HUDEP-2 (cell line): ENCODE results near the gene IFT81.
"Not testable (repeated sequence)": the region's sequence is repeated elsewhere in the genome, so short reads cannot be mapped to it uniquely, and the experiment has no call there.

ENCODE experiments used
- DNase-seq, 76 experiments: peaks; one replicate each; lab custom pipeline; 2025; ENCODE audit not compliant: unreplicated experiment in 76 of 76; lab: John Stamatoyannopoulos, UW

The IFT81 gene, protein sequence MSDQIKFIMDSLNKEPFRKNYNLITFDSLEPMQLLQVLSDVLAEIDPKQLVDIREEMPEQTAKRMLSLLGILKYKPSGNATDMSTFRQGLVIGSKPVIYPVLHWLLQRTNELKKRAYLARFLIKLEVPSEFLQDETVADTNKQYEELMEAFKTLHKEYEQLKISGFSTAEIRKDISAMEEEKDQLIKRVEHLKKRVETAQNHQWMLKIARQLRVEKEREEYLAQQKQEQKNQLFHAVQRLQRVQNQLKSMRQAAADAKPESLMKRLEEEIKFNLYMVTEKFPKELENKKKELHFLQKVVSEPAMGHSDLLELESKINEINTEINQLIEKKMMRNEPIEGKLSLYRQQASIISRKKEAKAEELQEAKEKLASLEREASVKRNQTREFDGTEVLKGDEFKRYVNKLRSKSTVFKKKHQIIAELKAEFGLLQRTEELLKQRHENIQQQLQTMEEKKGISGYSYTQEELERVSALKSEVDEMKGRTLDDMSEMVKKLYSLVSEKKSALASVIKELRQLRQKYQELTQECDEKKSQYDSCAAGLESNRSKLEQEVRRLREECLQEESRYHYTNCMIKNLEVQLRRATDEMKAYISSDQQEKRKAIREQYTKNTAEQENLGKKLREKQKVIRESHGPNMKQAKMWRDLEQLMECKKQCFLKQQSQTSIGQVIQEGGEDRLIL

DNA sequence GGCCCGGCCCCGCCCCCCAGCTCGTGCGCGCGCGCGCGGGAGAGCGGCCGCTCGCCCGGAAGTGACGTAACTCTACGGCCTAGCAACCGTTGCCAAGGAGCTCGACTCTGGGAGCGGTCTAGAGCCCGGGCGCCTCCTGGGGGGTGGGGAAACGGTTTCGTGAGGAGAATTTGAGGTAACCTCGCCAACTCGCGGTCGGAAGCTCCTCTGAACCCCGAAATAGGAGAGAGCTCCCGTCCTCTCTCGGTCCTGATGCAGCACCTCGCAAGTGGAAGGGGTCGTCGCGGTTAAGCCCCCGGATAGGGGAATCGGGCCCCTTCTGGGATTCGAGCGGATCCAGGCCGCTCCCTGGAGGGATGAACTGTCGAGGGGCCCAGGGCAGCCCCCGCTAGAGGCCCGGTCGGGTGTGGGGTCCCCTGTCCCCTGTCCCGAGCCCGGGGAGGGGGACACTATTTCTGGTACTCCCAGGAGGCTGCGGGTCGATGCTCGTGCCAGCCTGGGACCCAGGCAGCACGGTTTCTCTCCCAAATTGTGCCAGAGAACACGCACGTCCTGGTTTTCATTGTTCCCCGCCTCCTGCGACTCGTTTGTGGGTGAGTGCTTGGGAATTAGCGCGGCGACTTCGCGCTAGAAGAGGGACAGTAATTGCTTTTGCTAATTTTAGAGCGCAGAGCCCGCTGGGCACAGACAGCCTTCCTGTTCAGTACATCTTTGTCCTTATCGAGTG, at the start of gene IFT81:
IFT81 (plus strand) TSS at position 89 of the 727 bp plus-strand sequence. CDS start 3,024 bp downstream, outside the sequence.
- peak in 73 of 76 experiments; percentile 19 to 95 (median 86) for DNase-seq

DNA sequence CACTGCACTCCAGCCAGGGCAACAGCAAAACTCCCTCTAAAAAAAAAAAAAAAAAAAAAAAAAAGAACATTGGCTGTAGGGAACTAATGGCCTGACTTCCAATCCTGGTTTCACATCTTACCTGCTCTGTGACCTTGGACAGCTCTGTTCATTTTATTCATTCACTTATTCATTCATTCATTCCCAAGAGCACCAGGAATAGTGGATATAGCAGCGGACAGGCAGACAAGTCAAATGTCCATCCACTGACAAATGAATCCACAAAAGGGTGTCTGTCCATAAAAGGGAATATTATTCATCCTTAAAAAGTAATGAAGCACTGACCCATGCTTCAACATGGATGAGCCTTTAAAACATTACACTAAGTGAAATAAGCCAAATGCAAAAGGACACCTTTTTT, 48.3 kb upstream of the IFT81 start:
- no peak for DNase-seq

GRCh38 chr12:110077800-110078199, 46.4 kb upstream of the IFT81 start:
- no peak for DNase-seq

DNA sequence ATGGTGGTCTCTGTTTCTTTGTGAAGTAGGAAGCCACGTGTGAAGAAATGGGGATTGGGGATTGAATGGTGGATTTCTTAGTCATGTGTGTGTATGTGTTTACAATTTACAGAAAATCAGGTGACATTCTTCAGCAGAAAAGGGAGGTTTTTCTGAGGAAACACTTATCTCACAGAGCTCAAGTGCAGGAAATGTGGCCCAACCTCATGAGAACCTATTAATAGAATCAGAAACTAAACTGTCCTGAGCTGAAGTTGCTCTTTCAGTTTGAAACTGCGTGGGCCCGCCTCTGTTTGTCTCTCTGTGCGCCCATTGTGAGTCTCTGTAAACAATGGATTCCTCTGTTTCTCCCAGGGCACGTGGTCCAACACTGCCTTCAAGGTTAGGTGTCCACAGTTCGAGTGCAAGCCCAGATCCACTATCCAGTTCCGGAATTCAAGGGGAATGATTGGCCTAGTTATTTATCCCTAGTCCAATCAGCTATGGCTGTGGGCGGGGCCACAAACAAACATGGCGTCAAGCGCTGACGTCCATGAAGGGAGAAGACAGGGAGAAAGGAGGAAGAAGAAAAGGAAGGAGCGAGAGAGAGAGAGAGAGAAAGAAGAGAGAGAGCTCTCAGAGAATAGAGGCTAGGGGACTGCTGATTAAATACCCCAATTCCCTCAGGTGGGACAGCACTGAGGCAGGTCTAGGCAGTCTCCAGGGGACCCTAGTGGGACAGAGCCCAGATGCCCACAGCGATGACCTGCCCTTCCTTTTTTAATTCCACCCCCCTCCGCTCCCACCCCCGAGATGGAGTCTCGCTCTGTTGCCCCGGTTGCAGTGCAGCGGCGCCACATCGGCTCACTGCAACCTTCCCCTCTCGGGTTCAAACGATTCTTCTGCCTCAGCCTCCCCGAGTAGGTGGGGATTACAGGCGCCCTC, 44.4 kb upstream of the IFT81 start:
- peak in 32 of 76 experiments; percentile 3 to 56 (median 14) for DNase-seq

DNA sequence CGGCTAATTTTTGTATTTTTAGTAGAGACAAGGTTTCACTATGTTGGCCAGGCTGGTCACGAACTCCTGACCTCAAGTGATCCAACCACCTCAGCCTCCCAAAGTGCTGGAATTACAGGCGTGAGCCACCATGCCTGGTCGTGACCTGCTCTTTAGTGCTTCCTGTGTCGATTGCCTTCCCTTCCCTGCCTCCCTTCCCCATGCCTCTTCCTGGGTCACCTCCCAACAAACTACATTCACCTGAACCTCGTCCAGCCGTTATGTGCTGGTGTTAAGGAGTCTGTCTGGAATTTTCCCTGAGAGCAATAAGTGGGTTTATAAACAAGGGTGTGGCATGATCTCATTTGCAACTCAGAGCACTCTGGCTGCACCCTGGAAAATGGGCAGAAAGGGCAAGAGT, 43.7 kb upstream of the IFT81 start:
- no peak for DNase-seq

DNA sequence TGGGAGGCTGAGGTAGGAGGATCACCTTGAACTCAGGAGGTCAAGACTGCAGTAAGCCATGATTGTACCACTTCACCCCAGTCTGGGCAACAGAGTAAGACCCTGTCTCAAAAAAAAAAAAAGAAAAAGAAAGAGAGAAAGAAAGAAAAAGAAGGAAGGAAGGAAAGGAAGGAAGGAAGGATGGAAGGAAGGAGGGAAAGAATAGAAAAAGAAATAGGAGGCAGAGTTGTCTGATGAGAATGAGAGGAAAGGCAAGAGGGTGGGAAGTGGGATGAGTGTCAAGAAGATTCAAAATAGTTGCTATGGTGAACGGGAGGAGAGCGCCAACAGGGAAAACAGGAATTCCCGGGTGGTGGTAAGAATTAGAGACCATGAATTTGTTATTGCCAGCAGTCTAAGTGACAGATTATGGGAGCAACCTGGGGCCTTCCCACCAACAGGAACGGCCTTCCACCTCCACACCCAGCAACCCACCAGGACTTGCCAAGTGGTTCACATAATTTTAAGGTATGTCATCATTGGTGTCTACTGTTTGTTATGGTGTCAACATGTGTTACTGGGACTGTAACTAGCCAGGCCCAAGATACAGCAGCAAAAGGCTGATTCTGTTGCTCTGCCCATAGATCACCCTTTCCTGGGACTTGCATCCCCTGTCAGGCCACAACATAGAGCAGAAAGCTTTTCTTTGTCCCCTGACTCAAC, 39.7 kb upstream of the IFT81 start:
- DNase-seq: no peak

DNA sequence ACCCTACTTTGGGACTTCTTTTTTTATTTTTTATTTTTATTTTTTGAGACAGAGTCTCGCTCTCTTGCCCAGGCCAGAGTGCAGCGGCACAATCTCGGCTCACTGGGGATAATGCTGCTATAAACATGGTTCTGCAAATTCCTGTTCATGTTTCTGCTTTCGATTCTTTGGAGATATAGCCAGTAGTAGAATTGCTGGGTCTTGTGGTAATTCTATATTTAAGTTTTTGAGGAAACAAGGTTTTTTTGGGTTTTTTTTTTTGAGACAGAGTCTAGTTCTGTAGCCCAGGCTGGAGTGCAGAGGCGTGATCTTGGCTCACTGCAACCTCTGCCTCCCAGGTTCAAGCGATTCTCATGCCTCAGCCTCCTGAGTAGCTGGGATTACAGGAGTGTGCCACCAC, 35.9 kb upstream of the IFT81 start:
- not testable (repeated sequence) for DNase-seq

DNA sequence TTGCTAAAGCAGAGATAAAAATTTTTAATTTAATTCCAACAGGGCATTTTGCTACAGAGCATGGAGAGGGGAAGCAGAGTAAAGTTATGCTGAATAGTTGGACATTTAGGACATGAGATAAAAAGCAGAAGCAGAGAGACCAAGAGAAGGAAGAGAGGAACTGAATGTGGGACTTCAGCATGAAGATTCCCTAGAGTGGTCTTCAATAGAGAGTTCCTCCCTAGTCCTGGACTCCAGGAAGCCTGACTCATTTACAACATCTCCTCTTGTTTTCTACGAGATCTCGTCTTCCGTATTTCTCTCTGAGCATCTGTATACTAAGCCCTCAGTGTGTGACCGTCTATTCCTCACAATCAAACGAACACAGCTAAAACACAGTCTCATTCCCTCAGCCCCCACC, 35.2 kb upstream of the IFT81 start:
- DNase-seq: no peak

DNA sequence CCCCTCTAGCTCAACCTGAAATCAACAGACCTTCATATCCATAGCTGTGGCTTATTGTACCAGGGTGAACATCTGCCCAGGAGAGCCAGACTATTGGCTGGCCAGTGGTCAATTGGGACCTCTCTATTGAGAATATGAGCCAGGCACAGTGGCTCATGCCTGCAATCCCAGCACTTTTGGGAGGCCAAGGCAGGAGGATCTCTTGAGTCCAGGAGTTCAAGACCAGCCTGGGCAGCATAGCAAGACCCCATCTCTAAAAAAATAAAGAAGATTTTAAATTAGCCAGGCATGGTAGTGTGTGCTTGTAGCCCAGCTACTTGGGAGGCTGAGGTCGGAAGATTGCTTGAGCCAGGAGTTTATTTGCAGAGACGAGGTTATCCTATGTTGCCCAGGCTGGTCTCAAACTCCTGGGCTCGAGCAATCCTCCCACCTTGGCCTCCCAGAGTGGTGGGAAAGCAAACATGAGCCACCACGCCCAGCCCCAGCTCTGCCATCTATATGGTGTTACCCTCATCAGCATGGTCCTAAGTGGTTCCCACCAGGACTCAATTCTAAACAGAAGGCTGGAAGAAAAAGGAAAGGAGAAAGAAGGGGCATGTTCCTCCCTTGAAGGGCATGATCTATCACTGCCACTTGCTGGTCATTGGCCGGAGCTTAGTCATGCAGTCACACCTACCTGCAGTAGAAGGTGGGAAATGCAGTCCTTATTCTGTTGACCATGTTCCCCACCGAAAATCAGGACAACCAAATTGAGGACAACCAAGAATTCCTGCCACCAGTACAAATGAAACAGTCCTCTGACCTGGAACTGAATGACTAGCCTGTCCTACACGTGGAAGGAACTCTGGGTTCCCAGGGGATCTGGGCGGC, 33.7 kb upstream of the IFT81 start:
- DNase-seq: no peak

DNA sequence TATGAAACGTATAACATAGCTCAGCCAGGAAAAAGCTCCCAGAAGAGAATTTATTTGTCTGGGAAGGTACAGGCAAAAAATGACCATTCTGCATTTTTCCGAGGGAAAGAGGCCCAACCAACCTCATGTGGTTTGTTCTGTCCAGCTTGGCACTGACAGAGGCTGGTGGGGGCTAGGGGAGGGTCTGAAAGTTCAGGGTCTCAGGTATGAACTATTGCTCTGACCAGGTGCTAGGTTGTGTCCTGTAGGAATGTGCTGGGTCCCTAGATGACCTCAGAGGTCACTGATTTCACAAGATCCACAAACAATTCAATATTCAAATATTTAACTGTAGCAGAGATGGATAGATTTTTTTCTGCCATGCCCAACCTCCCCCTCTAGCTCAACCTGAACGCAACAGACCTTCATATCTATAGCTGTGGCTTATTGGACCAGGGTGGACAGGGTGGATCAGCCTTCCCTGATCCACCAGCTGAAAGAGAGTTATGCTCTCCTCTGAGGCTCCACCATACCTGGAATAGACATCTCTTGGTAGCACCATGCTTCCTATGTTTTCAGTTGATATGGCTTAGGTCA, 32.9 kb upstream of the IFT81 start:
- DNase-seq: no peak

GRCh38 chr12:110093631-110094311, 30.4 kb upstream of the IFT81 start:
- DNase-seq: peak in 4 of 76 experiments; percentile 2 to 16 (median 9)

- DNase-seq: peak in 40 of 76 experiments; percentile 1 to 55 (median 21)
These were observed 23.7 kb upstream of the IFT81 start for GRCh38 chr12:110100315-110100970.

DNA sequence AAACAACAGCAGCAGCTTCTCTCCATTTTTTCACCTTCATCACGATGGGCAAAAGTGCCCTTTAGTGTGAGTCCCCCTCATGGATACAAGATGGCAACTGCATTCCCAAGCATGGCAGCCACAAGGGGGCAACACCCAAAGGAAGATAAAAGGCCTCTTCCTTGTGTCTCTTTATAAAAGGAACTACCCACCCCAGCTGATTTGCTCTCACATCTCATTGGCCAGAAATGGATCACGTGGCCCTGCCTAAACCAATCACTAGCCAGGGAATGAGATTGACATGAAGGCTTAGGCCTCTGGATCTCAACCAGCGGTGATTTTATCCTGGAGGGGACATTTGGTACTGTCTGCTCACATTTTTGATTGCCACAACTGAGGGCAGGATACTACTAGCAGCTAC, 21.9 kb upstream of the IFT81 start:
- DNase-seq: peak in 70 of 76 experiments; percentile 6 to 75 (median 46)

- no peak for DNase-seq
These were observed 19.7 kb upstream of the IFT81 start for GRCh38 chr12:110104188-110105094.

GRCh38 chr12:110105159-110105558, 19.0 kb upstream of the IFT81 start:
- no peak for DNase-seq

DNA sequence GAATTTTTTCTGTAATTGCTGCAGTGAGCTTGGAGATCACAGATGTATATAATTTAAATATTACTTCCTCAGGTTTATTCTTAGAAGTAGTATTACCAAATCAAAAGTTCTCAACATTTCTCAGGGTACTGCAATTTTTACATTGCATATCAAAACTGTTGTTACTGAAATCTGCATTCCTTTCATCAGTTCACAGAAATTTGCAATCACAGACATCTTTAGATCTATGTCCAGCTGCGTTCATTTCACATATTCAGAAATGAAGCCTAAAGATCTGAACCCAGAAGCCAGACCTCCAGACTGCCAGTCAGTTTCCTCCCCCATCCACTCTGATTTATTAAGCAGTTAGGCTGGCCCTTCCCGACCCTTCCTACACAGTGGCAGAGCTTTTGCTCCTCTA, 18.2 kb upstream of the IFT81 start:
- DNase-seq: no peak
